ENCODE data around the gene NDOR1.

NDOR1 gene

DNA sequence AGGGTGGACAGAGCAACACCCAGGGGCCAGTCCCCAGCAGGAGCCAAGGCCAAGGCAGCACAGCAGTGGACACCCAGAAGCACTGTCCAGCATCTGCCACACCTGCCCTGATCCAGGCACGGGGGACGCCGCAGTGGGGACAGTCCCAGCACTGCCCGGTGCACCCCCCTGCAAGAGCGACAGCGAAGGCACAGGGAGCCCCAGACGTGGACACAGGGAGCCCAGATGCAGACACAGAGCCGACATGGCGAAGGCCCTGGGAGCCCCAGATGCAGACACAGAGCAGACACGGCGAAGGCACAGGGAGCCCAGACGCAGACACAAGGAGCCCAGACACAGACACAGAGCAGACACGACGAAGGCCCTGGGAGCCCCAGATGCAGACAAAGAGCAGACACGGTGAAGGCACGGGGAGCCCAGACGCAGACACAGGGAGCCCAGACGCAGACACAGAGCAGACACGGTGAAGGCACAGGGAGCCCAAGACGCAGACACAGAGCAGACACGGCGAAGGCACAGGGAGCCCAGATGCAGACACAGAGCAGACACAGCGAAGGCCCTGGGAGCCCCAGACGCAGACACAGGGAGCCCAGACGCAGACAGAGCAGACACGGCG, 21.4 kb upstream of the NDOR1 start:
- no peak for DNase-seq

DNA sequence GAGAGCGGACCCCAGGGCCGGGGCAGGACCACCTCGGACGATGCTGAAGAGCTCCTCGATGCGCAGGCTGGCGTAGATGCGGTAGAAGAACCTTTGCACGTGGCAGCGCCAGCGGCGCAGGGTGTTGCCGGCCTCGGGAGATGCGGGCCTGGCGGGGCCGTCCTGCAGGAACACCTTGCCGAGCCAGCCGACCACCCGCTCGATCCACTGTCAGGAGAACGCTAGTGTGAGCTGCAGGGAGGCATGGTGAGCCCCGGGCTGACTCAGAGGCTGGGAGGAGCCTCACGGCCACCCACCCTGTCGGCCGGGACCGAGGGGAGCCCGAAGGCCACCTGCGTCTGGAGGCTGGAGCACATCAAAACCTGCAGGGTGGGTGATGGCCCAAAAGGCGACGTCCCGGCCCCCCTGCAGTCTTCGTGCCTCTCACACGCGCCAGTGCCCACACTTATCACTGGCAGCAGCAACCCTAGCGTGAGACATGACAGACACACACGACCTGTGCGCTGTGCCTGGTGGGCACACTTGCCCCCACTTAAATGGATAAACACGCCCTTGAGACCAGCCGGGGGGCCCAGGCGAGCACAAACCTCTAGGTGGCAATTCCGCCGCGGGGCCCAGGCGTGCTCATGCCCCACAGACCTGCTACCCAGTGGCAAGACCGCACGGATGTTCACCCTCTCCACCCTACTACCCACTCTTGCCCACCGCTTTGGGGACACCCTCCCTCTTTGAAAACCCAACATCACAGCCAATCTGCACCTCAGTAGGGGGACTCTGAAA, 20.4 kb upstream of the NDOR1 start:
- no peak for DNase-seq

DNA sequence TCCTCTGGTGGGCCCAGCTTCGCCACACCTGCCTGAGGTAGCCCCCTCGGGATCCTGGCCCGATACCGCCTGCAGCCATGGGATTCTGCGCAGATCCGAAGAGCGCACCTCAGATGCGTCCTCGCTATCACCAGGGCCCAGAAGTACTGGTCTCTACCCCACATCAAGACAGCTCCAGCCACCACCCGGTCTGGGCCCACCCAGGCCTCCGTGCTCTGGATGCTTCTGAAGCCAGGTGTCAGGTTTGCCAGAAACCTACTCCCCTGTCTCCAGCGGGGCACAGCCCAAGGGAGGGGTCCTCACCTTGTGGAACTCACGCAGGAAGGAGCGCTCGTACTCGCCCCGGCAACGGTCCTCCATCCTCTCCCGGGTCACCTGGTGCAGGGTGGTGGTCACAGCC, 19.6 kb upstream of the NDOR1 start:
- DNase-seq, result no peak

DNA sequence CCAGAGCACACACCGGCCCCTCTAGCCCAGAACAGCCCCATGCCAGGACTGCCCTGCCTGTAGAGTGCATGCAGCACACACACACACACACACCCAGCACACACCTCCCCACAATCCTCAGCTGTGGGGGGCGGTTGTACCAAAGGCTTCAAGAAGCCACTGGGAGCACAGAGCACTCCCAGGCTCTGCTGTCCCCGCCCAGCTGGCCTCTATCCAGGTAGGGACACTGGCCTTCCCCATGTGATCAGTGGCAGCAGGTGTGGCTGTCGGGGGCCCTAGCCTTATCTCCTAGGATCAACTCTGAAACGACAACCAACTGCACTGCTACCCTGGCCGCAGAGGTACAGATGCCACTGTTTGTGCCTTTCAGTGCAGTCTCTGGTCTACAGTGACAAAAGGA, 19.1 kb upstream of the NDOR1 start:
- DNase-seq, result no peak

DNA sequence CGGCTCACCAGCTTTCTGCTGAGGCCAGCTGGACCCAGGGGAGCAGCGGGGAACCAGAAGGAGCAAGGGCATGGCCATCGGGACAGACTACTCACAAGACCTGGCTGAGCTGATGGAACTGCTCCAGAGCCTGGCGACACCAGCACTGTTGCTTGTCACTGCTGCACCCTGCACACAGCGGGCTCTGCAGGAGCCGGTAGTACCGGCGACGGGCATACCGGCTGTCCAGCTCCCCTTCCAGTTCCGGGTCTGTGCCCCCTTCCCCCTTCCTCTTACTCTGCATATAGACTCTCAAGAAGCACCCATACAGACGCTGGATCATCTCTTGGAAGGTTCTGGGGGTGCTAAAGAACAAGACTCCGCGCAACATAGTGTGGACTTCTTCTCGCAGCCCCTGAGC, 18.1 kb upstream of the NDOR1 start:
- DNase-seq, result no peak

DNA sequence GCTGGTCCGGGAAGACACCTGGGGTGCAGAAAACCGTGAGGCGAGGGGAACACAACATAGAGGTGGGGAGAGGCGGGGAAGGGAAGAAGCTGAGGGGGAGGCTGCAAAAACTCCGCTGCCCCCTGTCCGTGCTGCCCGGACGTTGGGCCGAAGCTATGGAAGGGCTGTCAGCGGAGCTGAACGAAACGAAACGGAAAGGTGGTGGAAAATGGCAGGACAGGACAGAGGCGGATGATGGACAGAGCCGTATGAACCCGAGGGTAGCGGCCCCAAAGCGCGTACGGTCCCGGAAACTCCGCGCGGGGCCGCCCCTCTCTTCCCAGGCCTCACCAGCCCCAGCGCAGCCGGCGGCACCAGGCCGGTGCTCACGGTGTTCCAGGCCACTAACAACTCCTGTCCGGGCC, 17.4 kb upstream of the NDOR1 start:
- DNase-seq, result no peak

DNA sequence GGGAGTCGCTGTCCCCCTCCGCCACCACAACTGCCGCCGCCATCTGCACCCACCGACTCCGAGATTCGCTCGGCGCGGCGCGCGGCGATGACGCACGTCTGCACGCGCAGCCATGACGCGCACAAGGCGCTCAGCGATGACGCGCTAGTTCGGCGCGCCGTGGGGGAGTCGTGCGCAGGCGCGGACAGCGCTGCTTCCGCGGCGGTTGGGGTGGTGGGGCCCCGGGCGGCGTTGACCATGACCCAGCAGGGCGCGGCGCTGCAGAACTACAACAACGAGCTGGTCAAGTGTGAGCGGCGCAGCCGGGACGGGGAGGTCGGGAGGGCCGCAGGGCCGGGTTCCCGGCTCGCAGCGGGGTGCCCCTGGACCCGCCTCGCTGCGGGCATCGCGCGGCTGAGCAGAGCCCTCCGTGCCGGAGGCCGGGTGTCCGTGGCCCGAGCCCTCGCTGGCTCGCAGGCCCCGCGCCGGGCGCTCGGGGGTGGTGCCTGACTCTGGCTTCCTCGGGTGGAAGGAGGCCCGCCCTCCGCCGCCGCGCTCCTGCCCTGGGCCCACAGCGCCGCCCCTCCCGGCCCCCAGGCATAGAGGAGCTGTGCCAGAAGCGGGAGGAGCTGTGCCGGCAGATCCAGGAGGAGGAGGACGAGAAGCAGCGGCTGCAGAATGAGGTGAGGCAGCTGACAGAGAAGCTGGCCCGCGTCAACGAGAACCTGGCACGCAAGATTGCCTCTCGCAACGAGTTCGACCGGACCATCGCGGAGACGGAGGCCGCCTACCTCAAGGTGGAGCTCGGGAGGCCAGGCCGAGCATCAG, 16.8 kb upstream of the NDOR1 start, which contains the start of the genes ANAPC2 and SSNA1:
Gene ANAPC2 (minus strand): TSS at position 71 of the 807 bp plus-strand sequence. CDS start 28 bp downstream, at position 43.
Gene SSNA1 (plus strand): TSS at position 187 of the 807 bp plus-strand sequence. CDS start 51 bp downstream, at position 238.
- DNase-seq, result peak; percentile 100

DNA sequence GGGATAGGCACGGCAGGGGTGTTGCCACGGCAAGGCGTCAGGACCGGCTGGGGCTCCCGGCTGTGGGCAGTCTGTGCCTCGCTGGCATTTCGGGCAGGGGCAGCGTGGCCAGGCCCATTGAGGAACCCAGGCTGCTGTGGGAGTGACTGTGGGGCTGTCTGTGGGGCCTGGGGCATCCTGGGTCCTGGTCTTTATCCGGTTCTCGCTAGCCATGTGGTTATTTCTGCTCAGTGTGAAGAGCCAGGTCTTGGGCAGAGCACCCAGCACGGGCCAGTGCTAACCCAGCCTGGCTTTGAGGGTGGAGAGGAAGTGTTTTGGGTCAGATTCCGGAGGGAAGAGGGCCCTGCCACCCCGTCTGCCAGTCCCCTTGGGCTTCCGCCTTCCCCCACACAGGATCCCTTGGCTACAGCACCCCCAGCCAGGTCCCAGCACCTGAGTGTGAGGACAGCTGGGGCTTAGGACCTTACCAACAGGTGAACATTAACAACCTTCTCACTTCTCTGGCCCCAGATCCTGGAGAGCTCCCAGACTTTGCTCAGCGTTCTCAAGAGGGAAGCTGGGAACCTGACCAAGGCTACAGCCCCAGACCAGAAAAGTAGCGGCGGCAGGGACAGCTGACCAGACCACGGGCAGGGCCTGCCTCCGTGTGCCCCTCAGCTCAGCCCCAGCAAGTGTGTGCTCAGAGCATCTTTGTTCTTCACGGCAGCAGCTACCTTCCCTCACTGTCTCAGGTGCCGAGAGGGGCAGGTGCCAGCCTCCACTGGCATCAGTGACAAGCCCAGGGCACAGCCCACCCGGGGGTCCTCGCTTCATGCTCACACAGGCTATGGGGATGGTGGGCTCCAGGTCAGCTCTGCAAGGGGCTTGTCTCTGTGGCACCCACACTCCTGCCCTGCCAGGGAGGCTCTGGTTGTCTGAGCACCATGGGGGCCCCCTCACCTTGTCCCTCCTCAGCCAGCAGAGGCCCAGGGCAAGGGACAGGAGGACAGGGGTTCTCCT, 15.9 kb upstream of the NDOR1 start:
- DNase-seq, result no peak

DNA sequence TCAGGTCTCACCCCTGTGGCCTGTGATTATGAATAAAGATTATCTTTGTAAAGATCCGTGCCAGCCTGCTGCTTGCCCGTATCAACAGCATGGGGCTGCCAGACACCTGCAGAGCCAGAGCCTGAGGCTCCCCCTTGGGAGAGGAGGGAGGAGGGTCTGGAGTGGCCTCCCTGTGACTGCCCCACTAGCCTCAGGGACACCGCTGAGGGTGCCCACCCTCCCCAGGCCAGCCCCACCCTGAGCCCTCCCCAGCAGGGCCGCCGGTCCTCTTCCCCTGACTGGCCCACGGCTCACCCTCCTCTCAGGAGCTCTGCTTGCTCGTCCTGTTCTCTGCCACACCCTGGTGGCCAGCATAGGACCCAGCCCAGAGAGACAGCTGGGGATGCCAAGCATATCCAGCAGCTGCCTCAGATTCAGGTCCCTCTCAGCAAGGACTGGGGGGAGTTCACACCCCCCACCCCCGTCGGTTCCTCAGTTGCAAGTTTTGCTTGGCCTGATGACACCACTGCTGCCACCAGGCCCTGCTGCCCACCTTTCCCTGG, 15.1 kb upstream of the NDOR1 start:
- no peak for DNase-seq

DNA sequence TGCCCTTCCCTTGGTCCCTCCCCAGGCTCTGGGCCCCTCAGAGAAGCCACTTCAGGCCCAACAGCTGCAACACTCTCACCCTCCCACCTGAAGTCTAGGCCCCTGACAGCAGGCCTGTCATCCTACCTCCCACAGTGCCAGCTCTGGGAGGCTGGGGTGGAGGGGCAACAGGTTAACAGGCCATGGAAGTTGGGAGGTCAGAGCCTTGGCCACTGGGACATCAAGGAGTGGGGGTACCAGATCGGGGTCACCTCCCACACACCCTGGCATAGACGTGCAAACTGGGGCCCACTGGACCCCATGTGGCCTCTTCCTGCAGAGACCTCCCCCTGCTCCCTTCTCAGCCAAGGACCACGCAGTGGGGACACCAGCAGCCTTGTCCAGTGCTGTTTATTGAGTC, 14.3 kb upstream of the NDOR1 start:
- no peak for DNase-seq

DNA sequence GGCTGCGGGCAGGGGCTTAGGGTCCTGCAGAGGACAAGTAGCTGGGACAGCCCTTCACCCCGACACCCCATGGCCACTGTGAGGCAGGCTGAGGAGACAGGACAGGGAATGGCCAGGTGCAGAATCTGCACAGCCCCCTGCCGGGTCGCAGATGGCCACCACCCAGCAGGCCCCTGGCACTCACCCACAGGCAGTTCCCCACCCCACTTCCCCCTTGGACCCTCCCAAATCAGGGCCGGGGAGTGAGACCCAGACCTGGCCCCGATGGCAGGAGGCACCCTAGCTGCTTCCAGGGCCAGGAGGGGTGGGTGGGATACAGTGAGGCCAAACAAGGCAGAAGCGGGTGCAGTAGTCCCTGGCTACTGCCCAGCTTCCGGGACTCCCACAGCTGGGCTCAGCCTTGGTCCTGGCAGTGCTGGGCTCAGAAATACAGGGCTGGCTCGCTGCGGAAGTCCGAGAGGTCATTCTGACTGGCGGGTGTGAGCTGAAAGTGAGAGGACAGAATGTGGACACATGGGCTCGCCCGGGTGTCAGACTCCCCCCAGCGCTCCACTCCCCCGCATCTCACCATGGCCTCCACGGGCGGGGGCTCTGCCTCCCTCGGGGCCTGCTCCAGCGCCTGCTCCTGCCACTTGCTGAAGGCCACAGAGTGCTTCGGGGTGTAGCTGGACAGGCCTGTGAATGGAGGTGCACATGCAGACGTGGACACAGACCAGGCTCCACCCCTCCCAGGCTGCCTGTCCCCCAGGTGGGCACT, 13.6 kb upstream of the NDOR1 start:
- no peak for DNase-seq

DNA sequence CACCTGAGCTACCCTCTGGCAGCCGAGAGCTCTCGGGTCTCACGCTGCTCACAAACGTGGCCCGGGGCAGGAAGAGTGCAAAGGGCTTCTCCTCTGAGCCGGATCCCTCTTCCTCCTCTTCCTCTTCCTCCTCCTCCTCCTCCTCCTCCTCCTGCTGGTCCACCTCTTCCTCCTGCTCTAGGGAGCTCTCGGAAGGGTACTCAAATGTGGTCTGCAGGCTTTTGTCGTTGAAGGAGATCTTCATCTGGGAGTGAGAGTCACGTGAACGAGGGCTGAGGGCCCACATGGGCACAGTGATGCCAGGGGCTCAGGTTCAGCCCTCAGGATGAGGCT, 13.1 kb upstream of the NDOR1 start:
- no peak for DNase-seq

DNA sequence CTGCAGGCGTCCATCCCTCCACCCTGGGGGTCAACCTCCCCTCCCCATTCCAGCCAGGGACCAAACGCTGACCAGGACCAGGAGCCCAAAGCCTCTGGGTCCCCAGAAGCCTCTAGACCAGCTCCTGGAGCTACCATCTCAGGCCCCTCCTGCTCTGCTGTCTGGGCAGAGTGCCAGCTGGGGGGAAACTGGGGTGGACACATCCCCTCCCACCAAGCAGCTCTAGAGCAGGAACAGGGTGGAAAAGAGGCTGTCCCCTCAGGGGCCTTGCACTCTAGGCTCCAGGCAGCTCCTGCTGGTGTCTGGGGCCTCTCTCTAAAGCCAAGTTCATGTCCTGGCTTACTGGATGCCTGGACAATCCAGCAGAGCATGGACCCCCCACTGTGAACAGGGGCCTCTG, 12.6 kb upstream of the NDOR1 start:
- DNase-seq, result no peak

DNA sequence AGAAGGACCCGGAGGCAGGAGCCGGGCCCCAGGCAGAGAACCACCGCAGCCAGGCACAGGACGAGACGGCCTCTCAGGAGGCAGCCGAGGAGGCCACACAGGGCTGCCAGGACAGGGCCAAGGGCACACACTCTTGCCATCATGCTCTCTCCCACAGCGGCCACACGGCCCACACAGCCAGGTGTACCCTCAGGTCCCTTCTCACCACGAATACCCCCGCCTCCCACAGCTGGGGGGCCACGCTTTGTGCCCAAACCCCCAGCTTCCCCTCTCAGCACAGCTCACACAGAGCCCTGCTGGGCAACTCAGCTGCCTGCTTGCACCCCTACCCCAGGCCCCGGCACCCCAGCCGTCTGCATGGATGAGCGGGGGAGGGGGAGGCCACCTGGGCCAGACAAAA, 11.7 kb upstream of the NDOR1 start:
- no peak for DNase-seq

DNA sequence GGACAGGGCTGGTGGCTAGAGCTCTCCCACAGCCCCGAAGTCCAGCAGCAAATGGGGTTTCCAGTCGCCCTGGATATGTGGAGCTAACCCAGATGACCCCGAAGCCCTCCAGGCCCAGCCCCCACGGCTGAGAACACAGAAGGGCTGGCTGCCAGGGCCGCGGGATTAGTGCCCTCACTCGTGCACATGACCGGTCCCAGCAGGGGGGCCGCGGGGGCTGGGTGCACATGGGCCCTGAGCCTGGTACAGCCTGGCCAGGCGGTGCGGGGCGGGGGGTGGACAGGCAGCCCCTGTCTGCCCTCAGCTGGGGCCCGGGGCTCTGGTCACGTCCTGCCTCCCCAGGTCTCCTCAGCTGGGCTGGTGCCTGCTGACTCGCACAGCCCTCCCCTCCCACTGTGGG, 11.1 kb upstream of the NDOR1 start:
- DNase-seq, result no peak

DNA sequence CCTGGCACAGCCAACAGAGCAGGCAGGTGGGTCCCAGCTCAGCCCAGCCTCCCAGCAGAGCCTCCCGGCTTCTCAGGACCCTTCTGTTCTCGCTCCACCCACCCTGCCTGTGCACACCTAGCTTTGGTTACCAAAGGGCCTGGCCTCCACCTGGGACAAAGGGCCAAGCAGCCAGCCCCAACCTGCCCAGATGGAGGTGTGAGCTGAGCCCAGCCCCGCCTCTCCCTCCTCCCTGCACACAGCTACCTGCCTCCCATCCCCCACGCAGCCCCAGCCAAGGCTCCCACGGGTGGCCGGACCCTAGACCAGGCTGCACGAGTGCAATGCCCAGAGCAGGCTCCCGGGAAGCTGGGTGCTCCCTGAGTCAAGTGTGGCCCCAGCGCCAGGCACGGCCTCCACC, 10.6 kb upstream of the NDOR1 start:
- DNase-seq, result no peak

DNA sequence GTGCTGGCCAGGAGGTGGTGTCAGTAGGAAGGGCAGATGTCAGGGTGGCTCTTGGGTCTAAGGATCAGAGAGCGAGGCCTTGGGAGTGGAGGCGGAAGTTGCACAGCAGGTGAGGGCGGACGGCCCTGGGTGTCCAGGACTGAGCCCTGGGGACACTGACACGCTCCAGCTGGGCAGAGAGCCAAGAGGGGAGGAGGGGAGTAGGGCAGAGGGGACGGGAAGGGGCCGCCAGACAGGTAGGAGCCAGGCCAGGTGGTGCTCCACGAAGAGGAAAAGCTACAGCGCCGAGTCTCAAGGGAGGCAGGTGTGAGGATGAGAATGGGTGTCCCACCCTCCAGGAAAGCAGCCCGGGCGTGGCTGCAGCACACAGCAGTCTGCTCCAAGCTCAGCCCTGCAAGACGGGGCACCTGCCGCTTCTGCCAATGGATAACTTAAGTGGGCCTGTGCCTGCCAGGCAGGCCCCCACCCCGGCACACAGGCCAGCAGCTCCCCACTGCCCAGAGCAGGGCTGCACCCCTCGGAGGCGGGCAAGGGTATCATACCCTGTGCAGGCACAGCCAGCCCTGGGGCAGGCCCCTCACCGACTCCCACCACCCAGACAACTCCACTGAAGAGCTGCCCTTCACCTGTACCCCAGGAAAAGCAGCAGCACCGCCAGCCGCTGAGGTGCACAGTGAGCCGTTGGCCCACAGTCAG, 9.8 kb upstream of the NDOR1 start:
- DNase-seq, result no peak

DNA sequence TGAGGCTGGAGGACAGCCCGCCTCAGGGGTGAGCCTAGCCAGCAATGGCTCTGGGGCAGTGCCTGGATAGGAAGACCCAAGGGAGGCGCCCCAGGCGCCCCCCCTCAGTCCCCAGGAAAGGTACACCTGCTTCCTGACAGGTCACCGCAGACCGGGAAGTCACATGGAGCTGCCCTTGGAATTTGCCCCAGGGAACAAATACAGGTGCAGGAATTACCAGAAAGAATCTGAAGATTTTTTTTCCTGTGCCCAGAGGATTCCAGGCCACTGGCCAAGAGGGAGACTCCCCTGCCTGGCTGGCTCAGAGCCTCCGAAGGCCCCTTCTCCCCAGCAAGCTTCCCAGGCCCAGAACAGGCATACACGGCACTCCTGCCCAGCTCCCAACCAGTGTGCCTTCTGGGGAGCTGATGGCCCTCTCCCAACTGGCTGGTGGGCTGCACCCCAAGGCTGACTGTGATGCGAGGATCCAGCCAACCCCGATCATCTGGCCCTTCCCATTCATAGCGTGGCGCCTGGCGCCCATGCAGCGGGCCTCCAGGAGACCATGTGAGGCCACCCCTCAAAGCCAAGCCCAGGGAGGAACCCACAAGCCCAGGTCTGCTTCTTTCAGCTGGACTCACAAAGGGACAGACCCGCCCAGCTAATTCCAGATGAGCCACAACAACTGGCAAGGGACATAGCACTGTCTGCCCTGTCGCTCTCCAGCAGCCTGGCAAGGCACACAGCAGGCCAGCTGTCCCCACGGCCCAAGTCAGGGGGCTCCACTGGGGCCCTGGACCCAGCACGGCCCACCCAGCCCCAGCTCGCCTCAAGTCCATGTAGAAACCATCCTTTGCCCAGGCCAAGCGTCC, 7.2 kb upstream of the NDOR1 start:
- no peak for DNase-seq

DNA sequence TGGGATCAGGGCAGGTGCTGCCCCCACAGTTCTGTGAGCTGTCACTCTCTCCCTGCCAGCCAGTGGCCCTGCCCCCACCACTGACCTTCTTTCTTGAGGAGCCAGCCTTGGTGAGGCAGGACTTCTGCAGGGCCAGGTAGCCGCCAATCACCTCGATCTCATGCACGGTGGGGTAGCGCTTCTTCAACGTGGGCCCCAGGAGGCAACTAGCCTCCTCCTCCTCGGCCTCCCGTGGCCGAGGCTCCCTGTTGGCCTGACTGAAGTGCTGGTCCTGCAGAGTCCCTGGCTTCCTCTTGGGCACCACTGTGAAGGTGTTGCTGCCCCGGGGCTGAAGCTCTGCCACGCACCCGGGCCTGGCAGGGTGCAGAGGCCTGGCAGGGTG, 6.6 kb upstream of the NDOR1 start:
- no peak for DNase-seq
